ENCODE results near the gene TMEM63C.

The TMEM63C gene

DNA sequence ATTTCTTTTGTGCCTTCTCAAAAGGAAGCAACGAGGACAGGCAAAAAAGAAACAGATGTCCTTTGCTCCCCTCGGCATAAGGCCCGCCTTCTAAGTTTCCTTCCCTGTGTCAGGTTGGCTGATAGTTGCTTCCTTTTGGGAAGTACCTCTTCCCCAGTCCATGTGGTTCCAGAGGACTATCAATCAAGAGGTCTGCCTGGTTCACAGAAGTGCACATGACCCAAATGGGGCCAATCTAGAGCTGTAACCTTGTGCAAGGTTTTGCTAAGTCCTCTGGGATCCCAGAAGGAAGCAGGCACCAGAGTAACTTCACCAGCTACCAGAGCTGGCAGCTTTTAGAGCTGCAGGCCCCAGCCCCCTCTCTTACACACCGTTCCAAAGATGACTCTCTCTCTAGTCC, 42.6 kb downstream of the TMEM63C start:
- no peak for DNase-seq (ENCODE audit: low spot score)

DNA sequence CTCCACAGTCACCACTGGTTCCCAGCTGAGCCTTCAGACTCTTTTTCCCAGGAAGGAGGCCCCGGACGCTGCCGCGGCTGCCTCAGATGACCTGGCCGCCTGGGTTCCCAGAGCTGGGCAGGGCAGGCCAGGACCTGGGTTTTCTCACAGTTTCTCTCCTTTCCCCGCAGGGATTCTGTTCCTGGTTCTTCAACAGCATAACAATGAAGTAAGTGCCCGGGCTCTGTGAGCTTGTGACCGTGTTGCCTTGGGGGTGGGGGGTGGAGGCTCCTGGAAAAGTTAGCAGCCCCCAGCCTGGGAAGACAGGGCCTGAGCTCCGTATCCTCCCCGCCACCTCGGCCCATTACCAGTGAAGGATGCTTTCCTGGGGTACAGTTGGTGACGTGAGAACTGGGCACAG, 43.7 kb downstream of the TMEM63C start:
- DNase-seq (ENCODE audit: low spot score), result no peak

DNA sequence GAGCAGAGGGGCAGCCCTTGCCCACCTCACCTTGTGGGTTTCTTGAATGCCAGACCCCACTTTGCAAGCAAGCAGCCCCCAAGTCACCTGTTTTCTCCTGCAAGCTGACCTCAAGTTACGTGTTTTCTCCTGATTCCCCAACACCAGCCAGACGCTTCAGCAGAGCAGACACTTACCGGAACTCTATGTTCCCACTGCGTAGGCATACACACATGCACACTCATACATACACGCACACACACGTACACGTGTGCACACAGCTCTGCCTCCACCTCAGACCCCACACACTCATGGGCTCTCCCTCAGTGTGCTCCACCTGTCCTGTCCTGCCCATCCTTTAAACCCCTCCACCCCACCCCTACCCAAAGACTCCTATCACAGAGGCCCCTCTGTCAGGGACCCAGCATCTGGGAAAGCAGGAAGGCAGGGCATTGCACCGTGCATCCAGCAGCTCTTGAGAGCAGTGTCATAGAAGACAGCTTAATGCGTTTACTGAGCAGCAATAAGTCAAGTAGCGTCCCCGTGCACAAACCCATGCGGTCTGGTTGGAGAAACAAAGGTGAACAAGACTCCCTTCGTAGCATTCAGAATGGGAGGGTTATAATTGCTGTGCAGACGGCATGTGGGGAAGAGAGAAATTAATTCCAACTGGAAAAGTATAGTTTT, 44.4 kb downstream of the TMEM63C start:
- no peak for DNase-seq (ENCODE audit: low spot score)

DNA sequence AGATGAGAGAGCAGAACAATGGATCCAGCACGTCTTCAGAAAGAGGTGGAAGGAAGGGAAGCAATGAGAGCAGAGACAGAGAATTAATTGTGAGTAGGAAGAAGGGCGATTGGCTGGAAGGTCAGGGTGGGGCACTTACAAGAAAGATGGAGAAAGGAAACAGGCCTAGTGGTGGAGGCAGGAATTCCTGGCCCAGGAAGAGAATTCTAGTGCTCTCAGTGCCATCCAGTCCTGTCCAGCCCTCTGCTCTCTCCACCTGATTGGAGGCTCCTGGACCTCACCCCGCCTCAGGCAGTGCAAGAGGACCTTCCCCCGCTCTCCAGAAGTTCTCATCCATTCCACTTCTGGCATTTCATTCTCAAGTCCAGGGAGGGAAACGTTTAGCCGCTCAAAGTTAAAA, 46.5 kb downstream of the TMEM63C start:
- no peak for DNase-seq (ENCODE audit: low spot score)

DNA sequence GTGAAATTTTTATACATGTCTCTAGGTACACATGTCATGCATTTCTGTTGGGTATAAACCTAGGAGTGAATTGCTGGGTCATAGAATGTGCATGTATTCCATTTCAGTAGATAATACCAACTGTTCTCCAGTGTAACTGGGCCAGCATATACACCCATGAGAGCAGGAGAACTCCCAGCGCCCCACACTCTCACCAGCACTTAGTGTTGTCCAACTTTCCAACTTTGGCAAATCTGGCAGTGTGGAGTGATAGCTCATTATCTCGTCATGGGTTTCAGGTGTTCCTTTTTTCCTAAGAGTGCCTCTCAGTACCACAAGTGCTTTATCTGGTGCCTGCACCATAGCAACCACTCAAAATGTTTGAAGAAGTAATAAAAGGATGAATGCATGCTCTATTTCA, 49.3 kb downstream of the TMEM63C start:
- no peak for DNase-seq (ENCODE audit: low spot score)

DNA sequence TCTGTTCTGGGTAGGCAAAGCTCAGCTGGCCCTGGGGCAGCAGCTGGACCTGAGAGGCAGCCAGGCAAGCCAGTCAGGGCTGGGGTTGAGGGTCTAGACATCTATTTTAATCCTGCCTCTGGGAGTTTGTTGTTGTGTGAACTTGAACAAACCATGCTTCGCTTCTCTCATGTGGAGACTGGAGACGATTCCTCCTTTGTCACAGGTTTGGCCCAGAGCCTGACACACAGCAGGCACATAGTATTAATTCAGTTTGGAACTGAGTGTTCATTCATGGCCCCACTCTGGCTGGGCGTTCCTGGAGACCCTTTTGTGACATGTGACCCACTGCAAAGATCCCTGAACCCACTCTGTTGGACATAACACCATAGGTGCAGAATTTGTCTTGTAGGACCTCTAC, 50.1 kb downstream of the TMEM63C start:
- no peak for DNase-seq (ENCODE audit: low spot score)

DNA sequence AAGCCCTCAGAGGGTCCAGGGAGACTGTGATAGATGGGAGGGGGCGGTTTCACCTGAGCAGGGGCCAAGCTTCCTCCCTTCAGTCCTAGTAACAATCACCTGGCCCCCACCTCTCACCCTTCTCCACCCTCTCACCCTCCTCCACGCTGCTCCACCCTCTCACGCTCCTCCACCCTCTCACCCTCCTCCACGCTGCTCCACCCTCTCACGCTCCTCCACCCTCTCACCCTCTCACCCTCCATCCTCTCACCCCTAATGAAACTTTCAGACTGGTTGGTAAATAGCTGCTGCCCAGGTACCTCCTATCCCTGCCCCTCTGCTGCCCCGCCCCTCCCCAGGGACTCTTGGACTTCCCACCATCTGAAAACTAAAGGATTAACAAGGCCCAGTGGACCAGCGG, 55.2 kb downstream of the TMEM63C start:
- DNase-seq (ENCODE audit: low spot score), result no peak

DNA sequence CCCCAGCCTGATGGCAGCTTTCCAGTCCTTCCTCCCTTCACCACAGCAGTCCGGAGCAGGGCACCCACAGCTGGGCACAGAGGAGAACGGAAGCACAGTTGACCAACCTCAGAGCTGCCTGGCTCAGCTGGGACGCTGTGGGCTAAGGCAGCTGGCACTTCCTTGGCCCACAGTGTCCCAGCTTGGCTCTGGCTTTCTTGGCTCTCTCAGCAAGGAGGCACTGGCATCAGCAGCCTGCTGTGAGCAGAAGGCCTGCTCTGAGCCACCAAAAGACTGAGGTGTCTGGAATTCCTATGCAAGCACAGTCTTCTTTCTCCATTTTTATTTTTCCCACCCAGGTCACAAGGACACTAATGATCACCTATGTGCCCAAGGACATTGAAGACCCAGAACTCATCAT, 56.8 kb downstream of the TMEM63C start:
- no peak for DNase-seq (ENCODE audit: low spot score)

DNA sequence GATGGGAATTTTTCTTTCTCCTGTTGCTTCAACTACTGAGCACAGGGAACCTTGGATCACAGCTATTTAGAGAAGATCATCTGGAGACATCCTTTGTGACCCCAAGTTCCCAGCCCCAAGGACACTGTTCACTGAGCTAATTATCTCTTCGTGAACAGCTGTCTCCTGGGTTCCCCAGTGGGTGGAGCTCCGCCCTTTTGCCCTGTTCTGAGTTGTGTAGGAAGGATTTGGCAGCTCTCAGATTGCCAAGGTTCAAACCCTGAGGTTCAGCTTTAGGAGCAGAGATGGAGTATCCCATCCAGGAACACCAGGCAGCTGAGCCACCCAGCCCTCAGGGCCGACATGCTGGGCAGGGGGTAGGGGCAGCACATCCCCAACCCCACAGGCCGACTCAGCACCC, 57.4 kb downstream of the TMEM63C start:
- no peak for DNase-seq (ENCODE audit: low spot score)

DNA sequence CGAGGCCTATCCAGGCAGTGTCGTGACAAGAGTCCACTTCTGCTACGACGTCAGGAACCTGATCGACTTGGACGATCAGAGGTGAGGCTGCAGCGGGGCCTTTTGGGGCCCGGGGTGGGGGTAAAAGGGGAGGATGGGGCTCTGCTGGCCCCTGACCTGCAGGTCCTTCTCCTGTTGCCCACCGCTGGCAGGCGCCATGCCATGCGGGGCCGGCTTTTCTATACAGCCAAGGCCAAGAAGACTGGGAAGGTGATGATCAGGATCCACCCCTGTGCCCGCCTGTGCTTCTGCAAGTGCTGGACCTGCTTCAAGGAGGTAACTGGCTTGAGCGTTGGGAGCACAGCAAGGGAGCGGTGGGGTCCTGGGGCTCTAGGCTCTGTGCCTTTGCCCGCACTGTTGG, 57.8 kb downstream of the TMEM63C start:
- DNase-seq (ENCODE audit: low spot score), result no peak

DNA sequence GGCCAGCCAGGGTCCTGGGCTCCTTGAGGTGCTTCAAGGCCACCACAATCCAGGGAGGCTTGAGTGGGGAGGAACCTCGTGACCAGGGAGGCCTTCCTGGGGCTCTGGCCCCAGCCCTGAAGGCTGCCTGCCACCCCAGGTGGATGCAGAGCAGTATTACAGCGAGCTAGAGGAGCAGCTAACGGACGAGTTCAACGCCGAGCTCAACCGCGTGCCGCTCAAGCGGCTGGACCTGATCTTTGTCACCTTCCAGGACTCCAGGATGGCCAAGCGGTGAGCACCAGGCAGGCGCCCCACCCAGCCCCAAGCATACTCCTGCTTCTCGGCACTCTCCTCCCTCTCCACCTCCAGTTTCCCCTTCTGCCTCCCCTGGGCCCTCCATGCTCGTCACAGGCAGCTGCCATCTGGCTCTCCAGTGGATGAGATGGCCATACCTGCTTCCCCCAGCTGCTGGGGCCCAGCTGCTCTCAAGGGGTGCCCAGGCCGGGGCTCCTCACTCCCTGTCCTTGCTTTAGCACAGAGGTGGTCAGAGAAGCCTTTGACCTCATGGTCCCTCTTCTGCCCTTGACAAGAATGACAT, 58.8 kb downstream of the TMEM63C start:
- DNase-seq (ENCODE audit: low spot score), result no peak

DNA sequence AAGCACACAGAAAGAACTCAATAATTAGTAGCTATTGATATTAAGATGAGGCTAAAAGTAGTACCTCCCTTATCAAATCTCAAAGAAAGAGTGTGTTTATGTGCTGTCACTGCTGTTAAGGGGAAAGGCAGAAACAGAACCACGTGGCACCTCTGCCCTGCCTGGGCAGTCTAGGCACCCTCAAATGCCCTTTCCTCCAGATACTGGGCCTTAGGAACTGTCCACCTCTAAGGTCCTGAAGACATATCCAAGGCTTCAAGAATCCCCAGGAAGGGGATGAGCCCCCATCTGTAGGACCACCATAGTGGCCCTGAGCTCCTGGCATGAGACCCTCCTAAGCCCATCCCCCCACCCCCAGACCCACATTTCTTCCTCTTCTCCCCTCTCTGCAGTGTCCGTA, 60.4 kb downstream of the TMEM63C start:
- no peak for DNase-seq (ENCODE audit: low spot score)

DNA sequence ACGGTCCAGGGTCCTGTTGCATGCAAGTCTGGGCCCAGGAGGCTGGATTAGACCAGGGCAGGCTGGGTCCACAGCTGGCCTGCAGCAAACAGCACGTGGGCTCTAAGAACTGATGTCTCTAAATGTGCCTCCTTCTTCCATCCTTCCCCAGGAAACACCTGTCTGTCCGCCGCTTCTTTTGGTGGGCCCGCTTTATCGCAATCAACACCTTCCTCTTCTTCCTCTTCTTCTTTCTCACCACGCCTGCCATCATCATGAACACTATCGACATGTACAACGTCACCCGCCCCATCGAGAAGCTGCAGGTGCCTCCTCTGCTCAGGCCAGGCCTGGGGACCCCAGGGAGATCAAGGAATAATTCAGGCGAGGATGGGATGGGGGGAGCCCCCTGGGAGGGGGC, 61.2 kb downstream of the TMEM63C start:
- DNase-seq (ENCODE audit: low spot score), result no peak

DNA sequence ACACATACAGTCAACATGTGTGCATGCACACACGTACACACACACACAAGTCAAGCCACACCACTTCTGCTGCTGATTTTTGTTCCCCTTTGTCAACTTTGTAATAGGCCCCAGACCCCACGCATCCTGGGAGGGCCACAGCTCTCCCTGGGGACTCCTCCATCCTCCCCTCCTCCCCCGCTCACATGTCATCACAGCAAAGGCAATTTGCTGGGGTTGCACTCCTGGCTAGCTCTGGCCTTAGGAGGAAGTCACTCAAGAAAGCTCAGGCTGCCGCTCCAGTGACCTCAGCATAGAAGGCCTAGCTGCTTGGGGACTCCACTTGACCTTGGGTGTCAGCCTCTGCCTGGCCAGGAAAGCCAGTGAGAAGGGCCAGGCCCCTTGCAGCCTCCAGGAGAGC, 62.3 kb downstream of the TMEM63C start:
- no peak for DNase-seq (ENCODE audit: low spot score)

DNA sequence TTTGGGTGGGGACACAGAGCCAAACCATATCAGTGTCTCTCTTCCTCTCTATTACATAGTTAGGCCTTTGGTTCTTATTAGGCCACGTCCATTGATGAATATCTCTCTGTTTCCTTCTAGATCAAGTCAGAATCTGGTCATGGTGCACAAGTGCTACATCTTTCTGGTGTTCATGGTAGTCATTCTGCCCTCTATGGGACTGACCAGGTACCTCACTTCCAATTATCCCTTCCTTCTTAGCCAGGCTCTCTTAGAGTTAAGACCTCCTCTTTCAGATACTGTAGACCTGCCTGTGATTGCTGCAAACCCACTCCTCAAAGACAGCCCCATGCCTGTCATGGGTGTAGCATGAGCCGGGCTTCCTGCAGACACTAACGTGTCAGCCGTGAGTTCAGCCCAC, 64.2 kb downstream of the TMEM63C start:
- no peak for DNase-seq (ENCODE audit: low spot score)

DNA sequence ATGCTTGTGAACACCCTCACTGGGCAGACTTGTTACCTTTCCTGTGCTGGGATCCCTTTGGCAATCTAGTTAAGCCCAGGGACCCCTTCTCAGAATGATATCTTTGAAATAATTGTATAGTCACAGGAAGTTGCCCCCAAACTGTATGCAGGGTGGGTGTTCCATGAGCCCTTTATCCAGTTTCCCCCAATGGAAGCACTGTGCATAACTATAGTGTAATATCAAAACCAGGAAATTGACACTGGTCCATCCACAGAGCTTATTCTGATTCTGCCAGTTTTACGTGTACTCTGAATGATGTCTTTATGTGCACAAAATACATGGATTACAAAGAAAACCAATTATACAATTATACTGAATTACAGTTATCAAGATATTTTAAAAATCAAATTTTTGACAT, 65.2 kb downstream of the TMEM63C start:
- DNase-seq (ENCODE audit: low spot score), result no peak

DNA sequence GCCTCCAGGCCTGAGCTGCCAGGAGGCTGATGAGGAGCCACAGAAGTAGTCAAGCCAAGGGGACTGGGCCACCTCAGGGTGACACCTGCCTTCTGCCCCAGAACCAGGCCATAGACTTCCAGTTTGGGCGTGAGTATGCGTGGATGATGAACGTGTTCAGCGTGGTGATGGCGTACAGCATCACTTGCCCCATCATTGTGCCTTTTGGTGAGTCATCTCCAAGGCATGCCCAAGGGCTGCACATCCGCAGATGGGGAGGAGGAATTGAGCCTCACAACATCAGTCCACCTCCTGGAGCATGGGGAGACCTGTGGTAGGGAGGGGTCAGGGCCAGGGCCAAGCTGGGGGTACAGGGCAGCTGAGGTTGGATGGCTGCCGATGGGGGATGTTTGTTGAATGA, 67.1 kb downstream of the TMEM63C start:
- no peak for DNase-seq (ENCODE audit: low spot score)

DNA sequence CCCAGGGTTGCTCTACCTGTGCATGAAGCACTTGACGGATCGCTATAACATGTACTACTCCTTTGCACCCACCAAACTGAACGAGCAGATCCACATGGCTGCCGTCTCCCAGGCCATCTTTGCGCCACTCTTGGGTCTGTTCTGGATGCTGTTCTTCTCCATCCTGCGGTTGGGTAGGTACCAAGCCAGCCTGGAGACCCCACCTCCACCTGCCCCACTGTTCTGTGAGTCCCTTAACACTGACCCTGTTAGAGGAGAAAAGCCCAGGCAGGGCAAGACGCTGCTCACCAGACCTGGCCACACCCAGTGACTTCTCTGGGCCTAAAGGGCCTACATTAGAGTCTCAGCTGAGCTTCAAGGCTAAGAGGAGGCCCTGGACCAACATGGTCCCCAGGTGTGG, 67.7 kb downstream of the TMEM63C start:
- no peak for DNase-seq (ENCODE audit: low spot score)

DNA sequence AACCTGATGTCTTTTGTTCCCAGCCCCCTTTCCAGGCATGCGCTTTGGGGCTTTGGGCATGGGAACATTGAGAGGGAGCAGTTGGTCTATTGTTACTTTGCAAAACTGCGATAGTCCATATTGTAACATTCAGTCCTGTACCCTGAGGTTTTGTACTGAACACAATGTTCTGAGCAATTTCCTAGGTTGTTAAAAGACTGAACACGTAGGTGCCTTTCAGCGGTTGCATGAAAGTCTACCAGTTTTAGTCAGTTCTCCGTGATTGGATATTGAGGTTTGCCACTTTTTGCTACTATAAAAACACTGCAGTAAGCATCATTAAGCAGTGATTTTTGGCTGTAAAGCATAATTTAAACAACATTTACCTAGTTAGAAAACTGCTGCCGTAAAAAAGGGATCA, 69.3 kb downstream of the TMEM63C start:
- no peak for DNase-seq (ENCODE audit: low spot score)

DNA sequence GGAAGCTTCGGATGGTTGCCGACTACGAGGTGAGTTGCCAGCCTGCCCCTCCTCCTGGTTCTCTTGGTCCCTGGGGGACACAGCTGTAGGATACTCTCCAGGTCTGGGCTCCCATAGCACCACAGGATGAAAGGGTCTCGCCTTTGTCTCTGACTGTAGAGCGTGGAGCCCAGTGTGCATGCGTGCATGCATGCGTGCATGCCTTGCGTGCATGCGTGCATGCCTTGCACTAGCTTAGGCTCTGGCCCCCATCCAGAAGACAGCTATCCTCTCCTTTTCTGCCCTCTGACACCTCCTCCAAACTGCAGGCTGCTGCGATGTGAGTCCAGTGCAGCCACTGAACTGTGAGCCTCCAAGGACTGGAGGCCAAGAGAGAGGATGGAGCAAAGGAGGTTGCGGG, 70.3 kb downstream of the TMEM63C start:
- DNase-seq (ENCODE audit: low spot score), result no peak

DNA sequence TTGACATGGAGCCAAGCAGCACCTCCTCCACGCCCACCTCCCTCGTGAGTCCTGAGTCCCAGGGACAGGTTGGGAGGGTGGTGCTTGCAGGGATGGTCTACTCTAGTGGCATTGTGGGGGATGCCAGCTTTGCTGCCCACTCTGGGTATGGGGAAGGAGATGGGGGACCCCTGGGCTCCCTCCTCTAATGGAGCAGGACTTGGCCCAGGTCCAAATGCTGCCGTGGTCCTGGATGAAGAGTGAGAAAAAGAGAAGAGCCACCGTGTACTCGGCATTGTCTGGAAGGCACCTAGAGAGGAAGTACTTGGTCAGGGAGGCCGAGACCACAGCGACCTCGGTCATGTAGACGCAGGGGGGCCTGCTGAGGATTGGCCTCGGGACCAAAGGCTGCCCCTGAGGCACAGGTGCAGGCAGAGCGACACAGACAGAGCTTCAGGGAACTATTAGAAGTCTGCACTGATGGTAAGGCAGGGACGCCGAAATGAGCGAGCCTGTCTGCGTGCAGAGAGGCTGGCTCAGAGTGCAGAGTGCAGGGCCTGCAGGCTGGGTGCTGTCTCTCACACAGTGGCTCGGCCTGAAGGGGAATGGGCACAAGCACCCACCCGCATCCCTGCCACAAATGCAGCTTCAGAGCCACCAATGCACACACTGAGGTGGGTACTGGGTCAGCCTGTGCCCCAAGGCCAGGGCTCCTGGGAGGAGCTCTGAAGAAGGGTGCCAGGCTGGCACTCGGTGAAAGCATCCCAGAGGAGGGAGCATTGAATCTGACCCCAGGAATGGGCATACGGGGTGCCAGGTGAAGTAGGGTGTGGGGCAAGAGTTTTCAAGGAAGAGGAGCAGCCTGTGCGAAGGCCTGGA, 72.0 kb downstream of the TMEM63C start:
- no peak for DNase-seq (ENCODE audit: low spot score)

DNA sequence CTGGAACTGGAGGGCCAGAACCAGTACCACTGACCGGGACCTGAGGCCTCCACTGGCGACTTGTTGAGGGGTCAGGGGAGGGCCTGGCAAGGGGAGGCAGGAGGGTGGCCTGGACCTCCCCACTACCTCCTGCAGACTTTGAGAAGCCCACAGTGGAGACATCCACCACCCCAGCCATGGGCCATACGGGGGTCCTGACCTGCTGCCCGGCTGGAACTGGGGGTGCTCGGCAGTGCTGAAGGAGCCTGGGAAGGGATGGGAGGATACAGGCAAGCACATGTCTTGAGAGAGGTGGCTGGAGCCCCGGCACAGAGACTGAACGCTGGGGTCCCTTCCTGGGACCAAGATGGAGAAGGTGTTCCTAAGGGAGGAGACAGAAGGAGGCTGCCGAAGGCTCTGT, 75.1 kb downstream of the TMEM63C start:
- DNase-seq (ENCODE audit: low spot score), result no peak

DNA sequence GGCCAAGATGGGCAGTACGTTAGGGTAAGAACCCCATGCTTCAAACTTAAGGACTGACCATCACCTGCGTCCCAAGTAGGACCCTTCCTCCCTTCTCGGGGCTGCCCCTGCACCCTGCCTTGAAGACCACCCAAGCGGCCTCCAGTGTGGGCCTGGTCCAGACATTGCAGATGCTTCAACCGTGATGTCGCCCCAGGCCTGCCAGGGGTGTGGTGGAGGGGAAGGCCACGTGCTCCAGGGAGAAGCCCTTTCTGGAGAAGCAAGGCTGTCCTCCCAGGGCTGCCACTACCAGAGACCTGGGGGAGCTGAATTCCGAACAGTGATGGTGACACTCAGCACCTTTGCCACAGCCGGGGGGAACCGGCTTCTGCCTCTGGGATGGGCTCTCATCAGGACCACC, 76.1 kb downstream of the TMEM63C start:
- DNase-seq (ENCODE audit: low spot score), result no peak

DNA sequence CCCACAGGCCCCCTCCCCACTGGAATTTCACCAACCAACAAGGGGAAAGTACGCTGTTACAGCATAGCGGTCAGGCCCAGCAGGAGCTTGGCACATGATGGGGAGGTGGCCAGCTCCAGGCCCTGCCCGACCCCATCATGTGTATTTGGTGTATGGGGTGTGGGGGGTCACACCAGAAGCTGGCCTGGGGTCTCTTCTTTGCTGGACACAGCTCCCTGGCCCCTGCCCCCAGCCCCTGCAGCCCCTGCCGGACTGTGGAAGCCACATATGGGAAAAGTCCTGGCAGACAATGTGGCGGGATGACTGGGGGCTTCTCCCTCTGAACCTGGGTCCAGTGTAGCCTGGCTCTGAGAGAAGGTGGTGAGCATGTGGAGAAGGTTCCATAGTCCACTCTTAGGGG, 77.0 kb downstream of the TMEM63C start:
- DNase-seq (ENCODE audit: low spot score), result no peak
